CD4-positive, alpha-beta T cell (primary cell): ENCODE results near the gene C19orf53. TPM values are rescaled to one million over a fixed set of nuclear protein-coding genes. Genes with fewer than 3 reads are reported as not detected.
A peak's percentile ranks its signal among the peaks of the same experiment; 100 is the strongest.

Source experiments
- ATAC-seq: fragments of 200-7000 bp; cut with Tn5 transposase; one replicate; pipeline ENCODE4 v1.10.0; 2022; ENCODE audit warnings: mild to moderate bottlenecking; ENCODE audit not compliant: poor library complexity
- CTCF ChIA-PET: fragments of 350-600 bp; sonication (Branson Sonifier 250); formaldehyde crosslinking; loops from one replicate; lab custom pipeline; 2021; ENCODE audit warnings: antibody characterized with exemption, inconsistent platforms; lab: Charles Lee
- POLR2A ChIA-PET: fragments of 350-600 bp; sonication (Branson Sonifier 250); formaldehyde crosslinking; loops from one replicate; lab custom pipeline; 2021; ENCODE audit warnings: antibody characterized with exemption, inconsistent platforms; lab: Charles Lee
- DNase-seq, 14 experiments: peaks; one replicate each; pipeline ENCODE4 v3.0.0-alpha.2; 2013 to 2020; ENCODE audit warnings: mixed read lengths in 2 of 14
- H3K27ac ChIP-seq, 2 donors: one replicate each; pipeline versions ENCODE4 v1.5.1 to v1.7.0; 2013; ENCODE audit warnings: low read length in 2 of 2, low read depth in 1 of 2, mild to moderate bottlenecking in 1 of 2
- H3K27me3 ChIP-seq, 2 experiments: 1 replicate in 1 of 2; 2 replicates in 1 of 2; pipeline versions ENCODE4 v1.6.1 to v1.7.0; 2013; ENCODE audit warnings: low read length in 2 of 2, control low read depth in 1 of 2, mild to moderate bottlenecking in 1 of 2, moderate library complexity in 1 of 2; ENCODE audit not compliant: insufficient read depth in 2 of 2, control insufficient read depth in 1 of 2
- H3K36me3 ChIP-seq: one replicate; pipeline ENCODE4 v1.6.1; 2013; ENCODE audit warnings: low read length, control low read depth; ENCODE audit not compliant: insufficient read depth
- H3K4me1 ChIP-seq: one replicate; pipeline ENCODE4 v1.6.1; 2013; ENCODE audit warnings: low read length, control low read depth; ENCODE audit not compliant: insufficient read depth
- H3K4me3 ChIP-seq: one replicate; pipeline ENCODE4 v1.5.1; 2013; ENCODE audit warnings: mild to moderate bottlenecking, low read length, moderate library complexity
- H3K9me3 ChIP-seq, 2 experiments: 1 replicate in 1 of 2; 2 replicates in 1 of 2; pipeline versions ENCODE4 v1.6.1 to v1.7.0; 2013; ENCODE audit warnings: low read length in 2 of 2, mild to moderate bottlenecking in 2 of 2, control low read depth in 1 of 2, moderate library complexity in 1 of 2; ENCODE audit not compliant: control insufficient read depth in 1 of 2, insufficient read depth in 1 of 2
- H3K27ac Mint-ChIP-seq: one replicate; pipeline ENCODE4 v1.8.0; 2020; ENCODE audit warnings: mixed read lengths
- H3K27me3 Mint-ChIP-seq: one replicate; pipeline ENCODE4 v1.8.0; 2021; ENCODE audit warnings: mixed read lengths
- H3K36me3 Mint-ChIP-seq: one replicate; pipeline ENCODE4 v1.8.0; 2021; ENCODE audit warnings: low read depth, mixed read lengths
- H3K4me1 Mint-ChIP-seq: one replicate; pipeline ENCODE4 v1.8.0; 2021; ENCODE audit warnings: low read depth, mixed read lengths
- H3K4me3 Mint-ChIP-seq: one replicate; pipeline ENCODE4 v1.8.0; 2020; ENCODE audit warnings: mild to moderate bottlenecking, mixed read lengths
- H3K9me3 Mint-ChIP-seq: one replicate; pipeline ENCODE4 v1.8.0; 2020; ENCODE audit warnings: mixed read lengths
- intact Hi-C, 2 experiments: fragments of 100-400 bp; cut with DNase I in 1 of 2; cut with micrococcal nuclease in 1 of 2; formaldehyde crosslinking; loops; one replicate each; pipeline versions ENCODE4 v1.15.1 to v1.9.0; 2023 to 2025; cut with DNase I, micrococcal nuclease
- total RNA-seq, 174 experiments: library from RNA in 2 of 174; stranded (reverse) in 2 of 174; gene quantifications; one replicate each; pipeline ENCODE4 v1.2.3 and lab custom pipeline; 2021 to 2026
- TF ChIP-seq, protein P1 (sequence below): fragments of 200-600 bp; IDR thresholded peaks from one replicate; pipeline ENCODE4 v1.8.0; 2022; ENCODE audit warnings: antibody characterized with exemption, mild to moderate bottlenecking

Gene C19orf53
- total RNA-seq, 2 experiments from 2014 or later, result 119 TPM

DNA sequence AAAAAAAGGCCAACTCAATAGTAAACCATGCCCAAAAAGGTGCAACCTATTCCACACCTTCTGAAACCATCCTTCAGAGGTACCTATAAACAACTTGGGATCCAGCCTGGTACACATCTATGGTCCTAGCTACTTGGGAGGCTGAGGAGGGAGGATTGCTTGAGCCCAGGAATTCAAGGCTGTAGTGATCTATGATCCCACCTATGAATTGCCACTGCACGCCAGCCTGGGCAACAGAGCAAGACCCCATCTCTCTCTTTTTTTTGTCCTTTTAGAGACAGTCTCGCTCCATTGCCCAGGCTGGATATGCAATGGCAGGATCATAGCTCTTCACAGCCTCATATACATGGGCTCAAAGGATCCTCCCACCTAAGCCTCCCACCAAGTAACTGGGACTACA is 47.0 kb downstream of the C19orf53 start:
- intact Hi-C loops, result no loop called here
- POLR2A ChIA-PET, result no interaction called here
- Mint-ChIP-seq H3K4me1 (peaks cover 13% of the 10 kb centered on the region), H3K9me3 (no peaks in the 10 kb centered on the region), H3K4me3 (no peak overlapping the region), H3K27me3 (no peaks in the 10 kb centered on the region), H3K27ac (no peak overlapping the region), H3K36me3 (peaks cover 21% of the 10 kb centered on the region)
- CTCF ChIA-PET, result interaction anchor here (1.3 kb wide), 1 partner anchor 41 kb away, joined by 4 read pairs; no protein-coding TSS in a partner anchor
- TF ChIP-seq, protein P1, sequence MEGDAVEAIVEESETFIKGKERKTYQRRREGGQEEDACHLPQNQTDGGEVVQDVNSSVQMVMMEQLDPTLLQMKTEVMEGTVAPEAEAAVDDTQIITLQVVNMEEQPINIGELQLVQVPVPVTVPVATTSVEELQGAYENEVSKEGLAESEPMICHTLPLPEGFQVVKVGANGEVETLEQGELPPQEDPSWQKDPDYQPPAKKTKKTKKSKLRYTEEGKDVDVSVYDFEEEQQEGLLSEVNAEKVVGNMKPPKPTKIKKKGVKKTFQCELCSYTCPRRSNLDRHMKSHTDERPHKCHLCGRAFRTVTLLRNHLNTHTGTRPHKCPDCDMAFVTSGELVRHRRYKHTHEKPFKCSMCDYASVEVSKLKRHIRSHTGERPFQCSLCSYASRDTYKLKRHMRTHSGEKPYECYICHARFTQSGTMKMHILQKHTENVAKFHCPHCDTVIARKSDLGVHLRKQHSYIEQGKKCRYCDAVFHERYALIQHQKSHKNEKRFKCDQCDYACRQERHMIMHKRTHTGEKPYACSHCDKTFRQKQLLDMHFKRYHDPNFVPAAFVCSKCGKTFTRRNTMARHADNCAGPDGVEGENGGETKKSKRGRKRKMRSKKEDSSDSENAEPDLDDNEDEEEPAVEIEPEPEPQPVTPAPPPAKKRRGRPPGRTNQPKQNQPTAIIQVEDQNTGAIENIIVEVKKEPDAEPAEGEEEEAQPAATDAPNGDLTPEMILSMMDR, result no peak
- DNase-seq (peak in 1 of 14 experiments; percentile 36), ATAC-seq (no peak)
- Histone ChIP-seq H3K27ac (no peak overlapping the region), H3K36me3 (peaks cover 16% of the 10 kb centered on the region), H3K4me3 (no peak overlapping the region), H3K4me1 (no peaks in the 10 kb centered on the region), H3K9me3 (no peaks in the 10 kb centered on the region), H3K27me3 (no peaks in the 10 kb centered on the region)

DNA sequence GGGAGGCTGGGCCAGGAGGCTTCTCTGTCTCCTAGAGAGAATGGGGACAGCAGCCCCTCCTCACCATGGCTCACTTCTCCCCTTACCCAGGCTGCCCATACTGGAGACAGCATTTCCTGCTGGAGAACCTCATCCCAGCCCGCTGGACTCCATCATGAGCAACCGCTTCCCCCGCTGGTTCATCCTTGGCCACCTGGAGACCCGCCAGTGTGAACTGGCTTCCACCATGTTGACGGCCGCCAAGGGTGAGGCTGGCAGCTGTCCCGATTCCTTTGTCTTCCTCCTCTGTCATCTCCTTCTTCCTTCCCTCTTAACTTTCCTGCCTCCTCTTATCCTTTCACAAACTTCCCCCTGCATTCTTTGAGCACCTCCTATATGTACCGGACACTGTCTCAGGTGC is 49.0 kb downstream of the C19orf53 start:
- Histone ChIP-seq H3K36me3 (peaks cover 10% of the 10 kb centered on the region), H3K27me3 (no peaks in the 10 kb centered on the region), H3K4me1 (no peaks in the 10 kb centered on the region), H3K4me3 (no peak overlapping the region), H3K9me3 (no peaks in the 10 kb centered on the region), H3K27ac (no peak overlapping the region)
- Mint-ChIP-seq H3K4me3 (no peak overlapping the region), H3K4me1 (peaks cover 1% of the 10 kb centered on the region), H3K9me3 (no peaks in the 10 kb centered on the region), H3K27ac (no peak overlapping the region), H3K27me3 (no peaks in the 10 kb centered on the region), H3K36me3 (peaks cover 26% of the 10 kb centered on the region)
- TF ChIP-seq, protein P1, result no peak
- no peak for ATAC-seq
- intact Hi-C loops, result no loop called here
- peak in 1 of 14 experiments; percentile 43 for DNase-seq
- ChIA-PET POLR2A (no interaction called here), CTCF (no interaction called here)

DNA sequence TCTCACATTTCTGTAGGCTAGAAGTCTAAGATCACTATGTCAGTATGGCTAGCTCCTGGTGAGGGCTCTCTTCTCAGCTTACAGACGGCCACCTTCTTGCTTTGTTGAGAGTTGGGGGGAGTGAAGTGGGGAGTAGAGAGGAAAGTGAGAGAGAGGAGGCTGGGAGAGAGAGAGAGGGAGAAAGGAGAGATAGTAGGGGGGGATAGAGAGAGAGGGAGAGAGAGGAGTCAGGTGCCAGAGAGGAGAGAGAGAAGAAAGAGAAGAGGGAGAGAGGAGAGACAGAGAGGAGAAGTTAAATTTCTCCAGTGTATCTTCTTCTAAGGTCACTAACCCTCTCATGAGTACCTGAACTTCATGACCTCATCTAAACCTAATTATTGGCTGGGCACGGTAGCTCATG is 49.6 kb downstream of the C19orf53 start:
- no peak overlapping the region for H3K4me3 ChIP-seq
- H3K27me3 ChIP-seq, result no peaks in the 10 kb centered on the region
- H3K27ac Mint-ChIP-seq, result no peak overlapping the region
- H3K27ac ChIP-seq, result no peak overlapping the region
- DNase-seq (no peak), ATAC-seq (no peak)
- TF ChIP-seq, protein P1, result no peak
- H3K36me3 ChIP-seq, result peaks cover 12% of the 10 kb centered on the region
- intact Hi-C loops, result no loop called here
- no peak overlapping the region for H3K4me3 Mint-ChIP-seq
- POLR2A ChIA-PET, result no interaction called here
- H3K9me3 Mint-ChIP-seq, result no peaks in the 10 kb centered on the region
- CTCF ChIA-PET, result interaction anchor here (1.4 to 1.8 kb wide), 2 partner anchors 13 to 38 kb away, joined by 4 to 5 read pairs; no protein-coding TSS in a partner anchor
- H3K27me3 Mint-ChIP-seq, result no peaks in the 10 kb centered on the region
- H3K4me1 ChIP-seq, result no peaks in the 10 kb centered on the region
- H3K36me3 Mint-ChIP-seq, result peaks cover 26% of the 10 kb centered on the region
- H3K4me1 Mint-ChIP-seq, result no peaks in the 10 kb centered on the region
- no peaks in the 10 kb centered on the region for H3K9me3 ChIP-seq
